ENCODE data around the gene KLHL14. TPM values are rescaled to one million over a fixed set of nuclear protein-coding genes. Genes with fewer than 3 reads are reported as not detected.

KLHL14 gene
- total RNA-seq, 4 donors from 2014 or later: 18.9 to 36.5 (median 29.3) TPM

GRCh38 chr18:32771169-32771751 lies 1.6 kb downstream of the KLHL14 start:
- no peak for TF ChIP-seq CTCF (IDR thresholded peaks at IDR 0.05)
- TF ChIP-seq POLR2A (IDR thresholded peaks at IDR 0.05): no peak
- no peaks in the 10 kb centered on the region for H3K9me3 ChIP-seq
- H3K27ac ChIP-seq: peak overlapping the region; percentile 89 to 96 (median 92)
- peak overlapping the region; percentile 13 to 69 (median 61) for H3K4me3 ChIP-seq (replicated peaks in 1 of 3)
- intact Hi-C loops (cut with DNase I): no loop called here
- WGBS, 2 donors: 0 to 1% methylated on average over 24 to 29 of the region's 37 CpGs
- H3K27me3 ChIP-seq: no peaks in the 10 kb centered on the region
- H3K36me3 ChIP-seq: no peaks in the 10 kb centered on the region
- DNase-seq: peak; percentile 53 to 60
- H3K4me1 ChIP-seq: peaks cover 34% of the 10 kb centered on the region in 2 donors

- Histone ChIP-seq H3K4me3 (replicated peaks in 1 of 3) (peak overlapping the region; percentile 13 to 69 (median 61)), H3K27me3 (no peaks in the 10 kb centered on the region), H3K9me3 (no peaks in the 10 kb centered on the region), H3K36me3 (no peaks in the 10 kb centered on the region), H3K4me1 (peaks cover 28 to 29% of the 10 kb centered on the region in 2 donors), H3K27ac (peak overlapping the region; percentile 89 to 96 (median 92))
- intact Hi-C loops (cut with DNase I): no loop called here
- TF ChIP-seq POLR2A (IDR thresholded peaks at IDR 0.05) (no peak), CTCF (IDR thresholded peaks at IDR 0.05) (no peak)
- 1% methylated on average over 22 to 29 of the region's 34 CpGs for WGBS, 2 donors
- DNase-seq: peak; percentile 42 to 50
These were observed 2.1 kb downstream of the KLHL14 start for GRCh38 chr18:32770666-32771168.

GRCh38 chr18:32770054-32770665 lies 2.7 kb downstream of the KLHL14 start:
- peak in 1 of 2 donors; percentile 69 for DNase-seq
- intact Hi-C loops (cut with DNase I): no loop called here

GRCh38 chr18:32769586-32770053 lies 3.2 kb downstream of the KLHL14 start:
- Histone ChIP-seq H3K9me3 (no peaks in the 10 kb centered on the region), H3K36me3 (no peaks in the 10 kb centered on the region), H3K4me1 (peaks cover 22 to 30% of the 10 kb centered on the region in 2 donors), H3K27ac (peak overlapping the region; percentile 89 to 96 (median 92)), H3K4me3 (replicated peaks in 1 of 3) (peak overlapping the region; percentile 9 to 61 (median 21)), H3K27me3 (no peaks in the 10 kb centered on the region)
- 2 to 4% methylated on average over 11 to 14 of the region's 31 CpGs for WGBS, 2 donors
- DNase-seq: peak; percentile 71 to 72
- TF ChIP-seq CTCF (IDR thresholded peaks at IDR 0.05) (no peak), POLR2A (IDR thresholded peaks at IDR 0.05) (no peak)
- intact Hi-C loops (cut with DNase I): no loop called here

More at GRCh38 chr18:32770054-32770665, 2.7 kb downstream of the KLHL14 start:
- peaks cover 24 to 26% of the 10 kb centered on the region in 2 donors for H3K4me1 ChIP-seq
- 2 to 3% methylated on average over 13 of the region's 37 CpGs for WGBS, 2 donors
- no peaks in the 10 kb centered on the region for H3K27me3 ChIP-seq
- H3K36me3 ChIP-seq: no peaks in the 10 kb centered on the region
- TF ChIP-seq CTCF (IDR thresholded peaks at IDR 0.05) (no peak), POLR2A (IDR thresholded peaks at IDR 0.05) (peak in 1 of 2 donors; percentile 34)
- H3K4me3 ChIP-seq (replicated peaks in 1 of 3): peak overlapping the region; percentile 9 to 61 (median 21)
- peak overlapping the region; percentile 89 to 96 (median 92) for H3K27ac ChIP-seq
- H3K9me3 ChIP-seq: no peaks in the 10 kb centered on the region
